Left hindlimb (tissue), 1 donor: ENCODE measurements around the gene IGF2BP1.
"Not testable (repeated sequence)": the region's sequence is repeated elsewhere in the genome, so short reads cannot be mapped to it uniquely, and the experiment has no call there.

ENCODE experiments used
- DNase-seq: peaks from one replicate; pipeline ENCODE4 v3.0.0-alpha.2; 2018

Gene IGF2BP1

DNA sequence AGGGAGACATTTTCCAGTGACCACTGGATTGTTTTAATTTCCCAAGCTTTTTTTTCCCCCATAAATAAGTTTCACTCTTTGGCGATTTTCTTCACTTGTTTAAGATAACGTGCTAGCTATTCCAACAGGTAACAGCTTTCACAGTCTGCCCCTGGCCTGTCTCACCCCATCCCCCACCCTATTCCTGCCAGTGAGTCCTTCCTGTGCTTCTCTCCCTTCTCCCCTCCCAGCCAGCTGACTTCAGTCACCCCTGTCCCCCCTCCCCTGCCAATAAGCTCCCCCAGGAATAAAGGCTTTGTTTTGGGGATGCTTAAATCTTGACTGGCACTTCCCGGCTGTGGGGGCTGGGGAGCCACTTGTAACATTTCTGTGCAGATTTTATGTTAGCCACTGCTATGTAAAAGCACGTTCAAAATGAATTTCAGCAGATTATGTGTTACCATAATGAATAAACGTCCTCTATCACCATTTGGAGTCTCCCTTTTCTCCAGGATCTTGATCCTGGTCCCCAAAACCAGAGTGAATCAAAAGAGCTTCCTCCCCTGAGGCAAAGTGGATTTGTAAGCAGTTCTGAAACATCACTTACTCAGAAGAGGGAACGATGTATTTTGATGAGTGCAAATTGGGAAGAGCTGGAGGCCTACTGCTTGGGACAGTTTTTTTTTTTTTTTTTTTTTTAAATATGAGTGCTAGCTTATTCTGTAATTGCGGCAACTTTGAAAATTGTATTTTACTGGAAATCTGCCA lies 58.2 kb downstream of the IGF2BP1 start:
- no peak for DNase-seq

- no peak for DNase-seq
These were observed 64.3 kb downstream of the IGF2BP1 start for GRCh38 chr17:49061524-49061943.

DNA sequence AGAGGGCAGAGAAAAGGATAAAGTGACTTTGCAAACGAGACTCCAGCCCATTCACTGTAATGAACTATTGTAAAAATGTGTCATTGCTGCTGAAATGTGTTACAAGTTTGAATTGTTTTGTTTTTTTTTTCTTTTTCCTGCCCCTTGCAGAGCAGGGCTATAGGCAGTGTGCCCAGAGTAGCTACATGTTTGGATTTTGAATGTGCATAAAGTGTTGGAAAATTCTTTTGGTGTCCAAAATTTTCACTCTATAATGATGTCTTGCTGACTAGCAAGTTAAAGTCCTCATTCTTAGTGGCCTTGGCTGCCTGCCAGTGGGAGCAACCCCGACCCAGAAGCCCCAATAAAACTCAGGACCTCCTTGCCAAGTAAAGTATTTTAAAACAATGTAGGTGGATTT lies 66.5 kb downstream of the IGF2BP1 start:
- DNase-seq: no peak

DNA sequence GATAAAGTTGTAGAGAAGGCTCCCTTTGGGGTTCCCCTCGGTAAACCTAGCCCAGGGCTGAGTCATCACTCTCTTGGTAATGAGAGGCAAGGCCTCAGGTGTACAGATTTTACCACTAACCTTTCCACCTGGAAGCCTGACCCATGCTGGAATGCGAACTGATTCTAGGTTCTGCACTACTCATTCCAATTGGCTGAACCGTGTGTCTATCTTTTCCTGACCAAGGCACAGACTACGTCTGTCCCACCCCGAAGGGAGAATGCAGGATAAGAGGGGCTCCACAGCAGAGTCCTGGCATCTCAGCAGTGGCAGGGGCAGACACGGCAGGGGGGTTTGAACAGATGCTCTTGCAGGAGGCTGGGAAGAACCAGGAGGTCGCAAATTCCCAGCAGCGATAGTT lies 70.0 kb downstream of the IGF2BP1 start:
- DNase-seq: no peak

GRCh38 chr17:49069585-49070273 lies 72.5 kb downstream of the IGF2BP1 start:
- no peak for DNase-seq

GRCh38 chr17:49071106-49071505 lies 73.9 kb downstream of the IGF2BP1 start:
- DNase-seq: no peak

GRCh38 chr17:49074851-49075540 lies 77.8 kb downstream of the IGF2BP1 start:
- no peak for DNase-seq

GRCh38 chr17:49076573-49077384 lies 79.6 kb downstream of the IGF2BP1 start:
- DNase-seq: no peak

GRCh38 chr17:49078248-49078647 lies 81.1 kb downstream of the IGF2BP1 start:
- no peak for DNase-seq

GRCh38 chr17:49079840-49080663 lies 82.9 kb downstream of the IGF2BP1 start:
- no peak for DNase-seq

GRCh38 chr17:49082231-49082630 lies 85.0 kb downstream of the IGF2BP1 start:
- no peak for DNase-seq

GRCh38 chr17:49085046-49085445 lies 87.9 kb downstream of the IGF2BP1 start:
- DNase-seq: not testable (repeated sequence)

GRCh38 chr17:49085565-49086315 lies 88.6 kb downstream of the IGF2BP1 start:
- no peak for DNase-seq

- no peak for DNase-seq
These were observed 89.1 kb downstream of the IGF2BP1 start for GRCh38 chr17:49086316-49086605.

- DNase-seq: no peak
These were observed 89.5 kb downstream of the IGF2BP1 start for GRCh38 chr17:49086649-49087048.

GRCh38 chr17:49089094-49089493 lies 91.9 kb downstream of the IGF2BP1 start:
- no peak for DNase-seq

- DNase-seq: no peak
These were observed 93.9 kb downstream of the IGF2BP1 start for GRCh38 chr17:49090878-49091594.

DNA sequence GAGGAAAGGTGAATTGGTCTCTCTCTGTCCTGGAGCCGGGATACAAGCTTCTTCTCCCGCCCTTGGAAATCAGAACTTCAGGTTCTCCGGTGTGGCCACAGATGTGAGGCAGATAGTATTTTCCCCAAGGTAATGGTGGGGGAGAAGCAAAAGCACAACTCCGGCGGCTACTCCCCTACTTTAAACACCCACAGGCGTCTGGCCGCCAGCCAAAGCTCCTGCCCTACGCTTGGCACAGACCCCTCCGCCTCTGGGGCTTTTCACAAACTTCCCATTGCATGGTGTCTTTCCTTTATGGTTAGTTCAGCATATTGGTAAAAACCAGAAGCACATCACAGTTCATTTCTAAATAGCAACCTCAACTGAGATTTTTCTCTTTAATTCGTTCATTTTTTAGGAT lies 95.9 kb downstream of the IGF2BP1 start:
- no peak for DNase-seq

- no peak for DNase-seq
These were observed 103.4 kb downstream of the IGF2BP1 start for GRCh38 chr17:49100601-49101000.

GRCh38 chr17:49101054-49101534 lies 103.9 kb downstream of the IGF2BP1 start:
- DNase-seq: no peak

GRCh38 chr17:49103360-49103759 lies 106.2 kb downstream of the IGF2BP1 start:
- DNase-seq: not testable (repeated sequence)
